Measurements from ENCODE around the gene COPZ2.

DNA sequence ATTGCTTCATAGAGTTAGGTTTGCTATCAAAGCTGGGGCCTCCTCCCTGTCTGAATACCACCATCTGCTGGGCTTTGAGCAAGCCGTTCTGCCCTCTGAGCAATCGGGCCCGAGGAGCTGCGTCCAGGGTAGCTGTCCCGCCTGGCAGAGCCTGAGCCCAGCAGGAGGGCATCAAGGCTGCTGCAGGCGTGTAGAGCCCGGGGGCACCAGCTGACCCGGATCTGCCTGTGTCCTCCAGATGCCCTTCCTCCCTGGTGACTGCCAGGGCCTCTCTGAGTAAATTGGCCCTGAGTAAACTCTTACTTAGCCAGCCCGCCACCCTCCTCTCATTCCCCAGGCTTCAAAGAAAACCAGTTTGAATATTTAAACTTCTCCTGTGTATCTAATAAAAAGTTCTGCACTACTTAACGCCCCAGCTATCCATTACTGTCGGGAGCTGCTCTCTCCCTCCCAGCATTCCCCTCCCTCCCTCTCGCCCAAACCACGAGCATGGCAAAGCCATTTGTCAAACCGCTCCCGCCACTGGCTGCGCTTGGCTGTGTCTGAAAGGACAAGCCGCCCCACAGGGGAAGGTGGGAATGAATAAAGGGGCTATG, 50.3 kb downstream of the COPZ2 start:
- TF ChIP-seq FOXA1 (IDR thresholded peaks at IDR 0.05) (no peak), ELF4 (IDR thresholded peaks at IDR 0.05) (no peak), SP1 (IDR thresholded peaks at IDR 0.05) (no peak), FOXM1 (IDR thresholded peaks at IDR 0.05; ENCODE audit: borderline replicate concordance) (no peak), SUZ12 (IDR thresholded peaks at IDR 0.05) (no peak)

All from HEK293T (cell line).